WTC11 (cell line): ENCODE results near the gene ARHGEF10L.

Experiments used
- ATF3 ChIP-seq: sonication (generic); formaldehyde crosslinking; conservative IDR thresholded peaks from 2 replicates; pipeline ENCODE4 v1.8.1; 2022; ENCODE audit warnings: mild to moderate bottlenecking, missing genetic modification reagents
- CTCF ChIP-seq: fragments of 200-600 bp; IDR thresholded peaks from 2 replicates; pipeline ENCODE4 v1.8.0; 2022; ENCODE audit warnings: antibody characterized with exemption
- FOXJ3 ChIP-seq: sonication (generic); formaldehyde crosslinking; IDR thresholded peaks from 2 replicates; pipeline ENCODE4 v1.9.0; 2021; ENCODE audit warnings: missing genetic modification reagents, mild to moderate bottlenecking, borderline replicate concordance
- JUN ChIP-seq: sonication (generic); formaldehyde crosslinking; IDR thresholded peaks from 2 replicates; pipeline ENCODE4 v1.8.0; 2023; ENCODE audit warnings: mild to moderate bottlenecking, missing genetic modification reagents
- MXD4 ChIP-seq: fragments of 250-450 bp; sonication (Bioruptor Pico); IDR thresholded peaks from 2 replicates; pipeline ENCODE4 v1.8.0; 2021; ENCODE audit warnings: mild to moderate bottlenecking, moderate library complexity, borderline replicate concordance
- USF2 ChIP-seq: sonication (generic); formaldehyde crosslinking; IDR thresholded peaks from 2 replicates; pipeline ENCODE4 v1.8.1; 2023; ENCODE audit warnings: mild to moderate bottlenecking, missing genetic modification reagents, moderate library complexity
- TF ChIP-seq, protein P1 (sequence below): sonication (generic); formaldehyde crosslinking; IDR thresholded peaks from 2 replicates; pipeline ENCODE4 v1.8.1; 2022; ENCODE audit warnings: mild to moderate bottlenecking, missing genetic modification reagents, moderate library complexity, borderline replicate concordance
- TF ChIP-seq, protein P2 (sequence below): sonication (generic); formaldehyde crosslinking; IDR thresholded peaks from 2 replicates; pipeline ENCODE4 v1.8.0; 2022; ENCODE audit warnings: missing genetic modification reagents

DNA sequence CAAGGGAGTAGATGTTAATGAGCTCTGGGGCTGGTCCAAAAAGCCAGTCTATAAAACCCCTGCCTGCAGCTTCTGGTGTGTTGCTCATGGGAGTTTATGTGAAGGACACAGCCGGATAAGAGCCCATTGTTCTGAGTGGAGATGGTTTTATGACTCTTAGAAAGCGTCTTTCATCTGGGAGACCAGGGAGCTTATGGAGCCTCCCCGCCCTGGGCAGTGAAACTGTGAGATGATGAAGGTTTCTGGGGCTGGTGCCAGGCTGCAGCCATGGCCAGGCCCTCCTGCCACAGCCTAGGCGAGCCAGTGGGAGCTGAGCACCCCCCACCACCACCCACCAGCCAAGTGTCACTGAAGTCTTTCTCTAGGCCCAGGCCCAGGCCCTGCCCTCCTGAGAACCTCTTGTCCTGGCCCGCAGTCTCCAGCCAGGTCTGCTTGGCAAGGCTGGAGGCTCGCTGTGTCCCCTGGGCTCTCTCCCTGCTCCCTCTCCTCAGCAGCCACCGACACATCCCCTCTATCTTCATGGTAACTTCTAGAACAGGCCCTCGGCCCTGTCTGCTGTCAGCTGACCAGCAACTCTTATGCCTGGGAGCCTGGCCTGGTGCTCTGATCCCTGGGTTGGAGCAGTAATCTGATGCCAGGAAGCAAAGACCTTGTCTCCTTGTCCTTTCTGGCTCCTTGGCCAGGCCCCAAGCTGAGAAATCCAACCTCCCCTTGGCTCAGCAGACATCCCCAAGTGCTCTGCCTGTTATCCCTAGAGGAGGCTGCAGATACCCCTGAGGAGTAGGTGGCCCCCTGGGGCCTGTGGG is 7.6 kb upstream of the ARHGEF10L start:
- TF ChIP-seq, protein P1, sequence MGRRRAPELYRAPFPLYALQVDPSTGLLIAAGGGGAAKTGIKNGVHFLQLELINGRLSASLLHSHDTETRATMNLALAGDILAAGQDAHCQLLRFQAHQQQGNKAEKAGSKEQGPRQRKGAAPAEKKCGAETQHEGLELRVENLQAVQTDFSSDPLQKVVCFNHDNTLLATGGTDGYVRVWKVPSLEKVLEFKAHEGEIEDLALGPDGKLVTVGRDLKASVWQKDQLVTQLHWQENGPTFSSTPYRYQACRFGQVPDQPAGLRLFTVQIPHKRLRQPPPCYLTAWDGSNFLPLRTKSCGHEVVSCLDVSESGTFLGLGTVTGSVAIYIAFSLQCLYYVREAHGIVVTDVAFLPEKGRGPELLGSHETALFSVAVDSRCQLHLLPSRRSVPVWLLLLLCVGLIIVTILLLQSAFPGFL (CRISPR knock-in tag): no peak
- TF ChIP-seq FOXJ3 (CRISPR knock-in tag): no peak
- TF ChIP-seq CTCF: no peak
- TF ChIP-seq ATF3 (CRISPR knock-in tag): no peak
- TF ChIP-seq JUN: no peak
- no peak for TF ChIP-seq MXD4 (CRISPR knock-in tag)
- peak; percentile 50 for TF ChIP-seq USF2 (CRISPR knock-in tag)
- TF ChIP-seq, protein P2, sequence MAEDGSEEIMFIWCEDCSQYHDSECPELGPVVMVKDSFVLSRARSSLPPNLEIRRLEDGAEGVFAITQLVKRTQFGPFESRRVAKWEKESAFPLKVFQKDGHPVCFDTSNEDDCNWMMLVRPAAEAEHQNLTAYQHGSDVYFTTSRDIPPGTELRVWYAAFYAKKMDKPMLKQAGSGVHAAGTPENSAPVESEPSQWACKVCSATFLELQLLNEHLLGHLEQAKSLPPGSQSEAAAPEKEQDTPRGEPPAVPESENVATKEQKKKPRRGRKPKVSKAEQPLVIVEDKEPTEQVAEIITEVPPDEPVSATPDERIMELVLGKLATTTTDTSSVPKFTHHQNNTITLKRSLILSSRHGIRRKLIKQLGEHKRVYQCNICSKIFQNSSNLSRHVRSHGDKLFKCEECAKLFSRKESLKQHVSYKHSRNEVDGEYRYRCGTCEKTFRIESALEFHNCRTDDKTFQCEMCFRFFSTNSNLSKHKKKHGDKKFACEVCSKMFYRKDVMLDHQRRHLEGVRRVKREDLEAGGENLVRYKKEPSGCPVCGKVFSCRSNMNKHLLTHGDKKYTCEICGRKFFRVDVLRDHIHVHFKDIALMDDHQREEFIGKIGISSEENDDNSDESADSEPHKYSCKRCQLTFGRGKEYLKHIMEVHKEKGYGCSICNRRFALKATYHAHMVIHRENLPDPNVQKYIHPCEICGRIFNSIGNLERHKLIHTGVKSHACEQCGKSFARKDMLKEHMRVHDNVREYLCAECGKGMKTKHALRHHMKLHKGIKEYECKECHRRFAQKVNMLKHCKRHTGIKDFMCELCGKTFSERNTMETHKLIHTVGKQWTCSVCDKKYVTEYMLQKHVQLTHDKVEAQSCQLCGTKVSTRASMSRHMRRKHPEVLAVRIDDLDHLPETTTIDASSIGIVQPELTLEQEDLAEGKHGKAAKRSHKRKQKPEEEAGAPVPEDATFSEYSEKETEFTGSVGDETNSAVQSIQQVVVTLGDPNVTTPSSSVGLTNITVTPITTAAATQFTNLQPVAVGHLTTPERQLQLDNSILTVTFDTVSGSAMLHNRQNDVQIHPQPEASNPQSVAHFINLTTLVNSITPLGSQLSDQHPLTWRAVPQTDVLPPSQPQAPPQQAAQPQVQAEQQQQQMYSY (CRISPR knock-in tag): no peak
